GM23248 (cell line): ENCODE data around the gene ALKAL2.

Experiments
- EZH2 ChIP-seq: fragments of 200-600 bp; sonication (generic); IDR thresholded peaks from 2 replicates; pipeline ENCODE4 v1.6.1; 2018; ENCODE audit warnings: antibody characterized with exemption, mild to moderate bottlenecking; ENCODE audit not compliant: insufficient read depth, poor library complexity, severe bottlenecking
- EZH2phosphoT487 ChIP-seq: fragments of 200-600 bp; sonication (generic); IDR thresholded peaks from 2 replicates; pipeline ENCODE4 v1.6.1; 2018; ENCODE audit warnings: antibody characterized with exemption, moderate library complexity, mild to moderate bottlenecking, low read depth; ENCODE audit not compliant: insufficient read depth

- TF ChIP-seq EZH2: no peak
- TF ChIP-seq EZH2phosphoT487: no peak
Measured at GRCh38 chr2:332592-332991, 44.7 kb upstream of the ALKAL2 start.
